Measurements from ENCODE around the gene PTPRK.

The PTPRK gene

GRCh38 chr6:128345278-128345677 lies 175.1 kb downstream of the PTPRK start:
- no peak for DNase-seq (ENCODE audit: low read depth)

GRCh38 chr6:128343706-128344105 lies 176.7 kb downstream of the PTPRK start:
- no peak for DNase-seq (ENCODE audit: low read depth)

GRCh38 chr6:128339635-128340450 lies 180.6 kb downstream of the PTPRK start:
- peak; percentile 39 for DNase-seq (ENCODE audit: low read depth)

GRCh38 chr6:128337619-128338018 lies 182.8 kb downstream of the PTPRK start:
- no peak for DNase-seq (ENCODE audit: low read depth)

GRCh38 chr6:128336436-128337095 lies 183.8 kb downstream of the PTPRK start:
- DNase-seq (ENCODE audit: low read depth), result peak; percentile 74

- no peak for DNase-seq (ENCODE audit: low read depth)
Measured at GRCh38 chr6:128335963-128336362, 184.4 kb downstream of the PTPRK start.

- DNase-seq (ENCODE audit: low read depth), result no peak
Measured at GRCh38 chr6:128333581-128334223, 186.7 kb downstream of the PTPRK start.

- DNase-seq (ENCODE audit: low read depth), result peak; percentile 42
Measured at GRCh38 chr6:128327890-128328289, 192.5 kb downstream of the PTPRK start.

GRCh38 chr6:128323011-128323410 lies 197.4 kb downstream of the PTPRK start:
- no peak for DNase-seq (ENCODE audit: low read depth)

- DNase-seq (ENCODE audit: low read depth), result no peak
Measured at GRCh38 chr6:128319946-128320345, 200.5 kb downstream of the PTPRK start.

- DNase-seq (ENCODE audit: low read depth), result no peak
Measured at GRCh38 chr6:128319157-128319556, 201.2 kb downstream of the PTPRK start.

- DNase-seq (ENCODE audit: low read depth), result no peak
Measured at GRCh38 chr6:128316258-128316929, 204.0 kb downstream of the PTPRK start.

- DNase-seq (ENCODE audit: low read depth), result no peak
Measured at GRCh38 chr6:128314190-128314589, 206.2 kb downstream of the PTPRK start.

GRCh38 chr6:128311944-128312570 lies 208.3 kb downstream of the PTPRK start:
- no peak for DNase-seq (ENCODE audit: low read depth)

GRCh38 chr6:128310451-128310850 lies 209.9 kb downstream of the PTPRK start:
- no peak for DNase-seq (ENCODE audit: low read depth)

GRCh38 chr6:128307671-128308070 lies 212.7 kb downstream of the PTPRK start:
- peak; percentile 4 for DNase-seq (ENCODE audit: low read depth)

GRCh38 chr6:128305976-128306375 lies 214.4 kb downstream of the PTPRK start:
- peak; percentile 9 for DNase-seq (ENCODE audit: low read depth)

GRCh38 chr6:128305228-128305627 lies 215.2 kb downstream of the PTPRK start:
- peak; percentile 21 for DNase-seq (ENCODE audit: low read depth)

- DNase-seq (ENCODE audit: low read depth), result no peak
Measured at GRCh38 chr6:128303870-128304269, 216.5 kb downstream of the PTPRK start.

GRCh38 chr6:128302942-128303341 lies 217.5 kb downstream of the PTPRK start:
- no peak for DNase-seq (ENCODE audit: low read depth)

- DNase-seq (ENCODE audit: low read depth), result no peak
Measured at GRCh38 chr6:128295670-128296069, 224.7 kb downstream of the PTPRK start.

GRCh38 chr6:128290221-128290620 lies 230.2 kb downstream of the PTPRK start:
- DNase-seq (ENCODE audit: low read depth), result no peak
